Upper lobe of left lung (tissue), 4 donors: ENCODE data around the gene PFN3.
A peak's percentile ranks its signal among the peaks of the same experiment; 100 is the strongest.

Experiments used
- EP300 ChIP-seq, 4 donors: sonication (generic); formaldehyde crosslinking; IDR thresholded peaks; one replicate each; pipeline ENCODE4 v1.5.1; 2017; ENCODE audit warnings: antibody characterized with exemption in 4 of 4, control low read depth in 2 of 4
- POLR2A ChIP-seq, 4 donors: fragments of 450-650 bp; IDR thresholded peaks; one replicate each; pipeline ENCODE4 v1.5.1; 2016 to 2017; ENCODE audit warnings: antibody characterized with exemption in 4 of 4, mild to moderate bottlenecking in 2 of 4
- TF ChIP-seq, protein P1 (sequence below), 6 experiments: fragments of 450-650 bp in 4 of 6; fragments of 200-600 bp in 2 of 6; sonication (generic) in 2 of 6; IDR thresholded peaks; one replicate each; pipeline ENCODE4 v1.5.1; 2016 to 2019; ENCODE audit warnings: antibody characterized with exemption in 6 of 6

DNA sequence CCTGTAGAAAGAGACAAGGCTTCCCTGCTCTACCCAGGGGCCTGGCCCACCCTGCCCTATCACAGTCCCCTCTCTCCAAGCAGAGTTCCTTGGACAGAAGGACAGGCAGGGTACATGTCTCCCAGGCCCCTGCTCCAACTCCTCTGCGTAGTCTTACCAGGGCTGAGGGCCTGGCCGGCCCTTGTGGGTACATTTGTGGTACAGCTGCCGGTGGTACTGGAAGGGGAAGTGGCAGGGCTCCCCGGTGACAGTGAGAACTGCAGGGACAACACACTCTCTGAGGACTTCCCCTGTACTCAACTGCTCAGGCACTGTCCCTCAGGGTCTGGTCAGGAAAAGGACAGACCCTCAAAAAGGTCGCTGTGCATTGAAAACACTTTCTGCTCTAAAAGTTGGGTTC lies 5.3 kb upstream of the PFN3 start:
- TF ChIP-seq, protein P1, sequence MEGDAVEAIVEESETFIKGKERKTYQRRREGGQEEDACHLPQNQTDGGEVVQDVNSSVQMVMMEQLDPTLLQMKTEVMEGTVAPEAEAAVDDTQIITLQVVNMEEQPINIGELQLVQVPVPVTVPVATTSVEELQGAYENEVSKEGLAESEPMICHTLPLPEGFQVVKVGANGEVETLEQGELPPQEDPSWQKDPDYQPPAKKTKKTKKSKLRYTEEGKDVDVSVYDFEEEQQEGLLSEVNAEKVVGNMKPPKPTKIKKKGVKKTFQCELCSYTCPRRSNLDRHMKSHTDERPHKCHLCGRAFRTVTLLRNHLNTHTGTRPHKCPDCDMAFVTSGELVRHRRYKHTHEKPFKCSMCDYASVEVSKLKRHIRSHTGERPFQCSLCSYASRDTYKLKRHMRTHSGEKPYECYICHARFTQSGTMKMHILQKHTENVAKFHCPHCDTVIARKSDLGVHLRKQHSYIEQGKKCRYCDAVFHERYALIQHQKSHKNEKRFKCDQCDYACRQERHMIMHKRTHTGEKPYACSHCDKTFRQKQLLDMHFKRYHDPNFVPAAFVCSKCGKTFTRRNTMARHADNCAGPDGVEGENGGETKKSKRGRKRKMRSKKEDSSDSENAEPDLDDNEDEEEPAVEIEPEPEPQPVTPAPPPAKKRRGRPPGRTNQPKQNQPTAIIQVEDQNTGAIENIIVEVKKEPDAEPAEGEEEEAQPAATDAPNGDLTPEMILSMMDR (IDR thresholded peaks at IDR 0.05): peak in 2 of 6 experiments; percentile 13 to 59
- TF ChIP-seq EP300 (IDR thresholded peaks at IDR 0.05) (no peak), POLR2A (IDR thresholded peaks at IDR 0.05) (no peak)
